CD14-positive monocyte (primary cell): ENCODE results near the gene PAPPA. TPM values are rescaled to one million over a fixed set of nuclear protein-coding genes. Genes with fewer than 3 reads are reported as not detected.

Experiments
- DNase-seq, 3 donors: peaks; one replicate each; pipeline ENCODE4 v3.0.0-alpha.2; 2011 to 2022
- H2AFZ ChIP-seq: 2 replicates; pipeline ENCODE4 v1.6.0; 2012; ENCODE audit warnings: mild to moderate bottlenecking, low read depth, low read length, inconsistent platforms; ENCODE audit not compliant: insufficient read depth, poor library complexity, severe bottlenecking
- H3K27ac ChIP-seq, 2 donors: 1 replicate in 1 of 2; 2 replicates in 1 of 2; pipeline ENCODE4 v1.5.1; 2012 to 2013; ENCODE audit warnings: low read length in 2 of 2, control low read depth in 1 of 2, inconsistent platforms in 1 of 2, low read depth in 1 of 2, mild to moderate bottlenecking in 1 of 2
- H3K27me3 ChIP-seq, 2 donors: one replicate each; pipeline versions ENCODE4 v1.6.0 to v1.6.1; 2011 to 2013; ENCODE audit warnings: low read length in 2 of 2; ENCODE audit not compliant: control insufficient read depth in 2 of 2, insufficient read depth in 2 of 2
- H3K36me3 ChIP-seq, 2 donors: replicated peaks in 1 of 2; 1 replicate in 1 of 2; 2 replicates in 1 of 2; pipeline versions ENCODE4 v1.5.1 to v1.6.1; 2012 to 2013; ENCODE audit warnings: low read length in 2 of 2, control low read depth in 1 of 2, inconsistent platforms in 1 of 2, mild to moderate bottlenecking in 1 of 2; ENCODE audit not compliant: insufficient read depth in 2 of 2, control insufficient read depth in 1 of 2
- H3K4me1 ChIP-seq, 2 donors: 1 replicate in 1 of 2; 2 replicates in 1 of 2; pipeline versions ENCODE4 v1.5.1 to v1.6.1; 2012 to 2013; ENCODE audit warnings: low read length in 2 of 2, control low read depth in 1 of 2, inconsistent platforms in 1 of 2, mild to moderate bottlenecking in 1 of 2, moderate library complexity in 1 of 2; ENCODE audit not compliant: insufficient read depth in 2 of 2, control insufficient read depth in 1 of 2
- H3K4me2 ChIP-seq: replicated peaks from 2 replicates; pipeline ENCODE3; 2012; ENCODE audit warnings: low read length, moderate library complexity, mild to moderate bottlenecking; ENCODE audit not compliant: poor library complexity, severe bottlenecking; ENCODE audit errors: extremely low read depth
- H3K4me3 ChIP-seq, 3 experiments: fragments of 200-600 bp in 1 of 3; sonication (generic) in 1 of 3; replicated peaks in 1 of 3; 1 replicate in 2 of 3; 2 replicates in 1 of 3; pipeline ENCODE4 v1.5.1; 2011 to 2013; ENCODE audit warnings: low read length in 3 of 3, mild to moderate bottlenecking in 3 of 3, control low read depth in 2 of 3, low read depth in 2 of 3, inconsistent platforms in 1 of 3, moderate library complexity in 1 of 3
- H3K79me2 ChIP-seq: 2 replicates; pipeline ENCODE4 v1.6.0; 2012; ENCODE audit warnings: mild to moderate bottlenecking, control low read depth, inconsistent platforms, low read length, moderate library complexity; ENCODE audit not compliant: insufficient read depth
- H3K9ac ChIP-seq: 2 replicates; pipeline ENCODE4 v1.6.0; 2017; ENCODE audit warnings: low read length, mild to moderate bottlenecking; ENCODE audit not compliant: insufficient read depth, poor library complexity, severe bottlenecking
- H3K9me3 ChIP-seq, 2 donors: replicated peaks in 1 of 2; 1 replicate in 1 of 2; 2 replicates in 1 of 2; pipeline versions ENCODE4 v1.5.1 to v1.6.1; 2012 to 2013; ENCODE audit warnings: low read length in 2 of 2, control low read depth in 1 of 2; ENCODE audit not compliant: control insufficient read depth in 1 of 2, insufficient read depth in 1 of 2
- H4K20me1 ChIP-seq: 2 replicates; pipeline ENCODE4 v1.6.0; 2012; ENCODE audit warnings: mild to moderate bottlenecking, low read length, control low read depth, moderate library complexity; ENCODE audit not compliant: insufficient read depth
- H3K27ac Mint-ChIP-seq, 7 donors: one replicate each; pipeline ENCODE4 v1.8.0; 2020; ENCODE audit warnings: mild to moderate bottlenecking in 7 of 7, mixed read lengths in 7 of 7, moderate library complexity in 6 of 7, inconsistent platforms in 2 of 7
- H3K27me3 Mint-ChIP-seq, 3 donors: one replicate each; pipeline ENCODE4 v1.8.0; 2021 to 2022; ENCODE audit warnings: low read depth in 3 of 3, mild to moderate bottlenecking in 3 of 3, mixed read lengths in 3 of 3, moderate library complexity in 3 of 3, inconsistent platforms in 1 of 3
- H3K36me3 Mint-ChIP-seq, 2 donors: one replicate each; pipeline ENCODE4 v1.8.0; 2020; ENCODE audit warnings: mixed read lengths in 2 of 2, inconsistent platforms in 1 of 2, mild to moderate bottlenecking in 1 of 2
- H3K4me1 Mint-ChIP-seq: one replicate; pipeline ENCODE4 v1.8.0; 2020; ENCODE audit warnings: mild to moderate bottlenecking, mixed read lengths
- H3K4me3 Mint-ChIP-seq, 2 donors: one replicate each; pipeline ENCODE4 v1.8.0; 2020; ENCODE audit warnings: mild to moderate bottlenecking in 2 of 2, mixed read lengths in 2 of 2, moderate library complexity in 1 of 2
- H3K9me3 Mint-ChIP-seq, 7 donors: one replicate each; pipeline ENCODE4 v1.8.0; 2020 to 2022; ENCODE audit warnings: mixed read lengths in 7 of 7, mild to moderate bottlenecking in 6 of 7, moderate library complexity in 6 of 7, inconsistent platforms in 2 of 7
- CTCF ChIP-seq: fragments of 200-600 bp; IDR thresholded peaks from one replicate; pipeline ENCODE4 v1.8.0; 2022; ENCODE audit warnings: antibody characterized with exemption, mild to moderate bottlenecking
- WGBS: methylation state at CpG from one replicate; pipeline ENCODE4 v1.1.5; 2013; ENCODE audit warnings: missing lambda C conversion rate; ENCODE audit not compliant: insufficient coverage; 5-methylcytosine and 5-hydroxymethylcytosine counted together
- intact Hi-C, 2 donors: fragments of 100-400 bp; cut with micrococcal nuclease; formaldehyde crosslinking; loops; one replicate each; pipeline versions ENCODE4 v1.15.0 to v1.15.1; 2023
- polyA plus RNA-seq, 3 donors: library from polyadenylated mRNA; depleted of rRNA in 1 of 3; unstranded in 2 of 3; stranded (reverse) in 1 of 3; fragments of 300-500 nt in 2 of 3; fragments of >200 nt in 1 of 3; fragmentation: Illumina TruSeq in 2 of 3; gene quantifications; 1 replicate in 2 of 3; 2 replicates in 1 of 3; pipeline ENCODE4 v1.2.3, GENCODE V29; 2012 to 2021

The PAPPA gene
- polyA plus RNA-seq, 3 donors = not detected

- Mint-ChIP-seq H3K4me1 (no peaks in the 10 kb centered on the region), H3K27me3 (peaks cover 0 to 8% (median 3%) of the 10 kb centered on the region in 3 donors), H3K4me3 (no peak overlapping the region), H3K9me3 (peaks cover 0 to 4% (median 2%) of the 10 kb centered on the region in 7 donors), H3K27ac (peak overlapping the region in 1 of 7 donors; percentile 18), H3K36me3 (no peaks in the 10 kb centered on the region)
- Histone ChIP-seq H3K36me3 (no peaks in the 10 kb centered on the region), H3K4me1 (no peaks in the 10 kb centered on the region), H2AFZ (no peak overlapping the region), H3K27me3 (no peaks in the 10 kb centered on the region), H3K4me3 (no peak overlapping the region), H4K20me1 (no peaks in the 10 kb centered on the region), H3K9me3 (peaks cover 0 to 12% of the 10 kb centered on the region in 2 donors), H3K27ac (no peak overlapping the region), H3K9ac (no peak overlapping the region), H3K4me2 (no peak overlapping the region), H3K79me2 (no peaks in the 10 kb centered on the region)
- WGBS = 74% methylated on average over 5 of the region's 5 CpGs
- intact Hi-C loops = no loop called here
- no peak for DNase-seq
- TF ChIP-seq CTCF = no peak
Observed at GRCh38 chr9:116189683-116190082, 36.1 kb downstream of the PAPPA start.

GRCh38 chr9:116190637-116191396, 37.2 kb downstream of the PAPPA start:
- Histone ChIP-seq H3K27ac (no peak overlapping the region), H4K20me1 (no peaks in the 10 kb centered on the region), H2AFZ (no peak overlapping the region), H3K9ac (no peak overlapping the region), H3K36me3 (no peaks in the 10 kb centered on the region), H3K4me3 (no peak overlapping the region), H3K4me1 (no peaks in the 10 kb centered on the region), H3K4me2 (no peak overlapping the region), H3K27me3 (no peaks in the 10 kb centered on the region), H3K79me2 (no peaks in the 10 kb centered on the region), H3K9me3 (peaks cover 0 to 12% of the 10 kb centered on the region in 2 donors)
- no peak for DNase-seq
- no peaks in the 10 kb centered on the region for H3K36me3 Mint-ChIP-seq
- H3K4me1 Mint-ChIP-seq = no peaks in the 10 kb centered on the region
- no peak overlapping the region for H3K27ac Mint-ChIP-seq
- peaks cover 0 to 8% (median 3%) of the 10 kb centered on the region in 3 donors for H3K27me3 Mint-ChIP-seq
- no peak overlapping the region for H3K4me3 Mint-ChIP-seq
- intact Hi-C loops = no loop called here
- H3K9me3 Mint-ChIP-seq = peaks cover 0 to 4% (median 2%) of the 10 kb centered on the region in 7 donors
- no peak for TF ChIP-seq CTCF
- 95% methylated on average over 5 of the region's 6 CpGs for whole genome bisulfite sequencing
